ENCODE data around the gene TRPM3. TPM values are rescaled to one million over a fixed set of nuclear protein-coding genes. Genes with fewer than 3 reads are reported as not detected.

TRPM3 gene
- total and polyA plus RNA-seq, 2 of the 8 experiments (the other 6 are each of a cell fraction or from before 2014, with no cell fraction given): 2.4 to 10.9 TPM

GRCh38 chr9:70947511-70947910 lies 173.9 kb downstream of the TRPM3 start:
- H3K23me2 ChIP-seq (ENCODE audit: low read depth, low read length): no peaks in the 10 kb centered on the region
- H2AFZ ChIP-seq (ENCODE audit: low read length): peak overlapping the region; percentile 46; the same call in 1 of the 2 replicates
- no peaks in the 10 kb centered on the region for H3K79me2 ChIP-seq (ENCODE audit: control insufficient read depth in 1 of 2, insufficient read depth in 2 of 2, low read length in 2 of 2)
- H3K4me2 ChIP-seq (ENCODE audit: insufficient read depth in 1 of 2, low read depth in 2 of 2, low read length in 2 of 2): no peak overlapping the region; a peak in 1 of 4 replicates
- TF ChIP-seq SIX5 (IDR thresholded peaks at IDR 0.05; ENCODE audit: low read depth, low read length) (no peak), RFX5 (IDR thresholded peaks at IDR 0.05; ENCODE audit: borderline replicate concordance, low read depth, low read length) (no peak), CHD1 (IDR thresholded peaks at IDR 0.05; ENCODE audit: low read depth, low read length) (no peak), YY1 (IDR thresholded peaks at IDR 0.05; ENCODE audit: low read depth, low read length) (0 out of 2 replicates have a peak, but pooled peaks have one; percentile 17), ZNF274 (IDR thresholded peaks at IDR 0.05; ENCODE audit: borderline replicate concordance, extremely low read depth, low read length) (no peak)
- no peak overlapping the region for H3K18ac ChIP-seq (ENCODE audit: extremely low read depth, low read length)
- H3K9me3 ChIP-seq (ENCODE audit: insufficient read depth in 2 of 2, low read depth in 1 of 2, low read length in 1 of 2): no peaks in the 10 kb centered on the region
- H3K27me3 ChIP-seq (replicated peaks in 1 of 4; ENCODE audit: control insufficient read depth in 3 of 4, extremely low read depth in 1 of 4, insufficient read depth in 3 of 4, low read length in 3 of 4): no peaks in the 10 kb centered on the region
- H2BK12ac ChIP-seq (ENCODE audit: low read depth, low read length): no peak overlapping the region
- POLR2A ChIA-PET (ENCODE audit: partially characterized antibody): interaction anchor here (1.2 kb wide), 1 partner anchor 16 kb away, joined by 3 read pairs; no protein-coding TSS in a partner anchor
- no peak overlapping the region for H3K9ac ChIP-seq (replicated peaks in 1 of 4; ENCODE audit: extremely low read depth in 1 of 4, low read depth in 3 of 4, low read length in 3 of 4)
- H2AK5ac ChIP-seq (ENCODE audit: low read depth, low read length): no peak overlapping the region
- CTCF ChIA-PET (ENCODE audit: partially characterized antibody): interaction anchor here (0.6 to 1.3 kb wide), 7 partner anchors 11 to 378 kb away, joined by 3 to 4 read pairs (median 3); no protein-coding TSS in a partner anchor
- no peak overlapping the region for H3K4me3 ChIP-seq (ENCODE audit: extremely low read depth in 1 of 4, insufficient read depth in 2 of 4, low read depth in 3 of 4, low read length in 4 of 4)
- H4K20me1 ChIP-seq (replicated peaks in 1 of 2; ENCODE audit: control insufficient read depth in 1 of 2, insufficient read depth in 2 of 2, low read length in 2 of 2): no peaks in the 10 kb centered on the region
- H4K8ac ChIP-seq (ENCODE audit: extremely low read depth, insufficient read depth, low read length): no peak overlapping the region
- H3K14ac ChIP-seq (ENCODE audit: insufficient read length): no peak overlapping the region
- no peak overlapping the region for H3K4ac ChIP-seq (replicated peaks; ENCODE audit: insufficient read length, low read depth, low read length)
- H3K23ac ChIP-seq (ENCODE audit: insufficient read length): no peak overlapping the region
- no peaks in the 10 kb centered on the region for H3K79me1 ChIP-seq (ENCODE audit: low read depth, low read length)
- DNase-seq (ENCODE audit: low read depth in 1 of 2, low spot score in 2 of 2) (no peak), FAIRE-seq (no peak)
- no peak overlapping the region for H2BK120ac ChIP-seq (replicated peaks; ENCODE audit: low read depth, low read length)
- no peak overlapping the region for H4K91ac ChIP-seq (replicated peaks; ENCODE audit: insufficient read length, low read length)
- no peak overlapping the region for H3K27ac ChIP-seq (ENCODE audit: low read depth, low read length)
- H3K56ac ChIP-seq (replicated peaks; ENCODE audit: insufficient read length, low read depth, low read length): no peak overlapping the region
- no peak overlapping the region for H2BK15ac ChIP-seq (ENCODE audit: low read length)
- H3K4me1 ChIP-seq (replicated peaks in 1 of 4; ENCODE audit: control insufficient read depth in 3 of 4, insufficient read depth in 4 of 4, low read length in 3 of 4): peaks cover 0 to 2% (median 0%) of the 10 kb centered on the region in 4 experiments; a peak in 2 of 7 replicates
- WGBS, 2 experiments (ENCODE audit: extremely low coverage in 1 of 2, insufficient coverage in 1 of 2, insufficient read length in 1 of 2, insufficient replicate concordance in 2 of 2, low coverage in 1 of 2, low lambda C conversion rate in 2 of 2, missing lambda C conversion rate in 1 of 2): 63% methylated on average over 2 of the region's 2 CpGs; no CpG with 5 or more reads in 1 of the 2 experiments
- no peaks in the 10 kb centered on the region for H3K36me3 ChIP-seq (ENCODE audit: control insufficient read depth in 2 of 4, insufficient read depth in 4 of 4, low read length in 3 of 4)
- H2BK5ac ChIP-seq (ENCODE audit: low read depth, low read length): no peak overlapping the region
- H4K5ac ChIP-seq (ENCODE audit: insufficient read length, low read depth, low read length): no peak overlapping the region
- no peak overlapping the region for H2BK20ac ChIP-seq (ENCODE audit: low read length)

Measured in H1 (cell line).